Dermis microvascular lymphatic vessel endothelial cell (primary cell): ENCODE data around the gene POU6F1. TPM values are rescaled to one million over a fixed set of nuclear protein-coding genes. Genes with fewer than 3 reads are reported as not detected.

Experiments used
- DNase-seq, 2 donors: peaks; one replicate each; pipeline versions ENCODE4 v3.0.0 to v3.0.0-alpha.2; 2010; ENCODE audit warnings: low read depth in 2 of 2
- total RNA-seq: library from RNA; depleted of rRNA; stranded (reverse); fragments of >200 nt; gene quantifications from 2 replicates; pipeline ENCODE4 v1.2.1, GENCODE V29; 2014

Gene POU6F1
- total RNA-seq, 1 donor from 2014 or later: 1.3 TPM

DNA sequence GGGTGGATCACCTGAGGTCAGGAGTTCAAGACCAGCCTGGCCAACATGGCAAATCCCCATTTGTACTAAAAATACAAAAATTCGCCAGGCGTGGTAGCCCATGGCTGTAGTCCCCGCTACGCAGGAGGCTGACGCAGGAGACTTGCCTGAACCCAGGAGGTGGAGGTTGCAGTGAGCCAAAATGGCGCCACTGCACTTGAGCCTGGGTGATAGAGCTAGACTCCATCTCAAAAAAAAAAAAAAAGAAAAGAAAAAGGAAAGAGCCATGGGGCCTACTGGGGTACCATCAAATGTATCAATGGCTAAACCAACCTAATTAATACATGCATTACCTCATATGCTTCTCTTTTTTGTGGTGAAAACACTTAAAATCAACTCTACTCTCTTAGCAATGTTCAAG lies 55.6 kb downstream of the POU6F1 start:
- no peak for DNase-seq

DNA sequence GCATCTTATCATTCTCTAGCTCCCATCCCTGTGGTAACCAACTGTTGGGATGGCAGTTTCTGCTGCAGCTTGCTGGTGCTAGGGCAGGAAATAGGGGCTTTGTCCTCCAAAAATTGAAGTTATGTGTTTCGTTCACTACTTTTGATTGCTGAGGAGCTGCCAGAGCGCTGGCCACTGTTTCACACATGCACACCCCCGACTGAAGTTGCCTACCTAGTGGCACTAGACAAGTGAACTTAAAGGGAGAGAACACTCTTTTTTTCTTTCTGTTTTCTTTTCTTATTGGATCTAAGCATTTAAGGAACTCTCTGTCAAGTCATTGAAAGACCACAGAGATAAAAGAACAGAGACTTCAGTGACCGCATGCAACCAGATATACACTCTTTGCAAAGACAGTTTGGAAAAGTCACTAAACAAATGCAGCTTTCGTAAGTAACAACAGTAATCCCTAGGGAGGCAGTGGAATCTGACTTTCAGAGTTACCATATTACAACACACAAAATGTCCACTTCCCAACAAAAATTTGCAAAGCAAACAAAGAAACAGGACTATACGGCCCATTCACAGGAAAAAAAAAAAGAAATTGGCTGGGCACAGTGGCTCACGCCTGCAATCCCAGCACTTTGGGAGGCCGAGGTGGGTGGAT lies 56.9 kb downstream of the POU6F1 start:
- DNase-seq: no peak

DNA sequence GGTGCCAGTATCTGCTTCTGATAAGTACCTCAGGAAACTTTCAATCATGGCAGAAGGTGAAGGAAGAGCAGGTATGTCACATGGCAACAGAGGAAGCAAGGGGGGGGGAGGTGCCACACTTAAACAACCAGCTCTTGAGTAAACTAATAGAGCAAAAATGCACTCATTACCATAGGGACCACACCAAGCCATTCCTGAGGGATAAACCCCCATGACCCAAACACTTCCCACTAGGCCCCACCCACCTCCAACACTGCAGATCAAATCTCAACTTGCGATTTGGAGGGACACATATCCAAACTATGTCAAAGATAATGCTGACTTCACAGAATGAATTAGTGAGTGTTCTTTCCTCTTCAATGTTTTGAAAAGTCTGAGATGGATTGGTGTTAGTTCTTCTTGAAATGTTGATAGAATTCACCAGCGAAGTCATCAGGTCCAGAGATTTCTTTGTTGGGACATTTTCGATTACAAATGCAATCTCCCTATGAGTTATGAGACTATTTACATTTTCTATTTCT lies 61.6 kb downstream of the POU6F1 start:
- DNase-seq: no peak

DNA sequence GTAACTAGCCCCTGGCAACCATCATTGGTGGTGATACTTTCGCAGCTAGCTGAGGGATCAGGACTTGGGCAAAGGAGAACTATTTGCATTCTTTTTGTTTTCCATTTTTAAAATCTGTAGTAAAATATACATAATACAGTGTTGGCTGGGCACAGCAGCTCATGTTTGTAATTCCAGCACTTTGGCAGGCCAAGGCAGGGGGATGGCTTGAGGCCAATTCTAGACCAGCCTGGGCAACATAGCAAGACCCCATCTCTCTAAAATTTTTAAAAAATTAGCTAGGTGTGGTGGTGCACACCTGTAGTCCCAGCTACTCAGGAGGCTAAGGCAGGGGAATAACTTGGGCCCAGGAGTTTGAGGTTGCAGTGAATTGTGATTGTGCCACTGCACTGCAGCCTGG lies 64.9 kb downstream of the POU6F1 start:
- no peak for DNase-seq

DNA sequence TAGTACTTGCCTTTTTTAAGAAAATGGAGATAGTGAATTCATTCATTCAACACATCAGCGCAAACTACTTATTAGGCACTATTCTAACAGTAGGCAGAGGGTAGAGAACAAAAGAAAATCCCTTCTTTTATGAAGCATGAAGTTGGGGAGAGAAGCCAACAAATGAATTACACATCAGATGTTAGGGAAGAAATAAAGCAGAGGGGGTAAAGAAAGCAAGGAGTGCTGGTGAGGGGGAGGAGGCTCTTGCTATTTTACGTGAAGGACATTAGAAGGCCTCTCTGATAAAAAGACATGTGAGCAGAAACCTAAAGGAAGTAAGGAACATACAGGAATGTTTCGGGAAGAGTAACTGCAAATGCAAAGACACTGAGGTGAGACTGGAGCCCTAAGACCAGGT lies 67.1 kb downstream of the POU6F1 start:
- no peak for DNase-seq

DNA sequence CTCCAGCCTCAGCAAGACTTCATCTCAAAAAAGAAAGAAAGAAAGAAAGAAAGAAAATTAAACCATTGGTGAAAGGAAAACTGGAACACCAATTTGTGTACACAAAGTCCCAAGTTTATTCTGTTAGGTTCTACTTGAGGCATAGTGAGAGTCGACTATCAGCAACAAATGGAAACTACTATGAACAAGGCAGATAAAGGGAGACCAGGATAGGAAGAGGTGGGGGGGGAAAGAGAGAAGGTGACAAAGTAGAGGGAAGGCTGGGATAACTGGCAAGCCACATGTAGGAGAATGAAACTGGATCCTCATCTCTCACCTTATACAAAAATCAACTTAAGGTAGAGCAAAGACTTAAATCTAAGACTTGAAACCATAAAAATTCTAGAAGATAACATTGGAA lies 70.6 kb downstream of the POU6F1 start:
- DNase-seq: no peak

GRCh38 chr12:51139292-51139844 lies 78.5 kb downstream of the POU6F1 start:
- DNase-seq: no peak

Other genes starting within 250 kb of the POU6F1 start
- gene SLC11A2, start 191.7 kb downstream of the POU6F1 start, total RNA-seq: 37.1 and 48.7 TPM in 2 replicates
- 22.3 and 40.0 TPM in 2 replicates for gene LETMD1, start 169.7 kb downstream of the POU6F1 start, total RNA-seq
- 11.3 and 19.3 TPM in 2 replicates for gene CSRNP2, start 134.5 kb downstream of the POU6F1 start, total RNA-seq
- gene TFCP2, start 44.9 kb downstream of the POU6F1 start, total RNA-seq: 9.2 and 13.9 TPM in 2 replicates
- gene DAZAP2, start 20.8 kb upstream of the POU6F1 start, total RNA-seq: 71.4 and 155 TPM in 2 replicates
- 15.1 and 19.1 TPM in 2 replicates for gene SMAGP, start 52.4 kb upstream of the POU6F1 start, total RNA-seq
- not detected in 2 replicates for gene BIN2, start 106.1 kb upstream of the POU6F1 start, total RNA-seq
- not detected in 2 replicates for gene CELA1, start 128.6 kb upstream of the POU6F1 start, total RNA-seq
- gene GALNT6, start 173.3 kb upstream of the POU6F1 start, total RNA-seq: 13.7 and 22.1 TPM in 2 replicates
- 0.76 and 0.90 TPM in 2 replicates for gene SLC4A8, start 206.8 kb upstream of the POU6F1 start, total RNA-seq